GM12878 (cell line): ENCODE measurements around the gene PPARD.

ENCODE experiments used
- BACH1 ChIP-seq: fragments of 450-650 bp; IDR thresholded peaks from 2 replicates; pipeline ENCODE4 v1.6.1; 2017; ENCODE audit warnings: mild to moderate bottlenecking, borderline replicate concordance
- CHD1 ChIP-seq: IDR thresholded peaks from 2 replicates; pipeline ENCODE4 v1.6.1; 2012; ENCODE audit warnings: low read depth, low read length, improper control_type of control experiment
- EZH2 ChIP-seq: IDR thresholded peaks from 2 replicates; pipeline ENCODE4 v1.6.1; 2012; ENCODE audit warnings: low read depth, mild to moderate bottlenecking, control low read depth, inconsistent platforms, low read length, borderline replicate concordance; ENCODE audit not compliant: control insufficient read depth
- GABPA ChIP-seq: IDR thresholded peaks from 2 replicates; pipeline ENCODE4 v1.6.1; 2014; ENCODE audit warnings: antibody characterized with exemption, low read depth, mild to moderate bottlenecking, inconsistent platforms
- POLR2A ChIP-seq: IDR thresholded peaks from 2 replicates; pipeline ENCODE4 v1.6.1; 2011; ENCODE audit warnings: low read depth, mild to moderate bottlenecking, low read length
- POLR2AphosphoS5 ChIP-seq: IDR thresholded peaks from 2 replicates; pipeline ENCODE4 v1.6.1; 2011; ENCODE audit warnings: mild to moderate bottlenecking, low read length, inconsistent platforms
- SMARCA5 ChIP-seq: fragments of 450-650 bp; IDR thresholded peaks from 2 replicates; pipeline ENCODE4 v1.6.1; 2017; ENCODE audit warnings: mild to moderate bottlenecking
- SUZ12 ChIP-seq: fragments of 200-600 bp; sonication (generic); IDR thresholded peaks from one replicate; pipeline ENCODE4 v1.6.1; 2018; ENCODE audit warnings: antibody characterized with exemption, mild to moderate bottlenecking; ENCODE audit not compliant: unreplicated experiment
- TAF1 ChIP-seq: IDR thresholded peaks from 2 replicates; pipeline ENCODE4 v1.6.1; 2011; ENCODE audit warnings: mild to moderate bottlenecking, low read depth, low read length, borderline replicate concordance
- TCF12 ChIP-seq: IDR thresholded peaks from 2 replicates; pipeline ENCODE4 v1.6.1; 2011; ENCODE audit warnings: low read depth, mild to moderate bottlenecking, low read length
- TCF3 ChIP-seq: IDR thresholded peaks from 2 replicates; pipeline ENCODE4 v1.6.1; 2012; ENCODE audit warnings: low read depth, mild to moderate bottlenecking, low read length, borderline replicate concordance; ENCODE audit not compliant: insufficient read depth
- TF ChIP-seq, protein P1 (sequence below), 3 experiments: IDR thresholded peaks in 2 of 3; conservative IDR thresholded peaks in 1 of 3; 2 replicates each; pipeline ENCODE4 v1.5.1; 2011; ENCODE audit warnings: low read depth in 3 of 3, low read length in 3 of 3, mild to moderate bottlenecking in 3 of 3, control low read depth in 2 of 3, moderate library complexity in 2 of 3, inconsistent platforms in 1 of 3, mixed read lengths in 1 of 3; ENCODE audit not compliant: control insufficient read depth in 2 of 3, insufficient read depth in 1 of 3; ENCODE audit errors: extremely low read depth in 1 of 3

DNA sequence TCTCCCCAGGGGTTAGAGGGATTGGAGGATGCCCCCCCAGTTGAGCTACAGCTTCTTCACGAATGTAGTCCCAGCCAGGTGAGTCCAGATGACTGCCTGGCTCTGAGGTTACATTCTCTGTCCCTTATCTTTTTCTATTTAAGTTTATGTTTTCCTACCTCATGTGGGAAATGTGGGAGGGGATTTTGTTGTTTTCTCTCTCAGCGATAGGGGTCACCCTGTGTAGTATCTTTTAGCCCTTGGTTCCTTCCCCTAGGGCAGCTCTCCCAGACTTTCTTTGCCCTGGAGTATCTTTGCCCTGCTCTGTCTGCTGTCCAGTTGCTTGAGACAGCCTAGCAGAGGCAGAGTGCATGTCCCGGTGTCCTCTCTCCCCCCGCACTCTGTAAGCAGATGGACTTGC is 115.5 kb downstream of the PPARD start:
- TF ChIP-seq POLR2A, result no peak
- no peak for TF ChIP-seq SMARCA5
- TF ChIP-seq, protein P1, sequence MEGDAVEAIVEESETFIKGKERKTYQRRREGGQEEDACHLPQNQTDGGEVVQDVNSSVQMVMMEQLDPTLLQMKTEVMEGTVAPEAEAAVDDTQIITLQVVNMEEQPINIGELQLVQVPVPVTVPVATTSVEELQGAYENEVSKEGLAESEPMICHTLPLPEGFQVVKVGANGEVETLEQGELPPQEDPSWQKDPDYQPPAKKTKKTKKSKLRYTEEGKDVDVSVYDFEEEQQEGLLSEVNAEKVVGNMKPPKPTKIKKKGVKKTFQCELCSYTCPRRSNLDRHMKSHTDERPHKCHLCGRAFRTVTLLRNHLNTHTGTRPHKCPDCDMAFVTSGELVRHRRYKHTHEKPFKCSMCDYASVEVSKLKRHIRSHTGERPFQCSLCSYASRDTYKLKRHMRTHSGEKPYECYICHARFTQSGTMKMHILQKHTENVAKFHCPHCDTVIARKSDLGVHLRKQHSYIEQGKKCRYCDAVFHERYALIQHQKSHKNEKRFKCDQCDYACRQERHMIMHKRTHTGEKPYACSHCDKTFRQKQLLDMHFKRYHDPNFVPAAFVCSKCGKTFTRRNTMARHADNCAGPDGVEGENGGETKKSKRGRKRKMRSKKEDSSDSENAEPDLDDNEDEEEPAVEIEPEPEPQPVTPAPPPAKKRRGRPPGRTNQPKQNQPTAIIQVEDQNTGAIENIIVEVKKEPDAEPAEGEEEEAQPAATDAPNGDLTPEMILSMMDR (IDR thresholded peaks at IDR 0.05 in 2 of 3, conservative IDR thresholded peaks at IDR 0.05 in 1 of 3; ENCODE audit: control insufficient read depth in 2 of 3, extremely low read depth in 1 of 3, insufficient read depth in 1 of 3, low read depth in 3 of 3, low read length in 3 of 3), result no peak
- no peak for TF ChIP-seq POLR2AphosphoS5
- no peak for TF ChIP-seq TCF3
- TF ChIP-seq SUZ12, result no peak
- no peak for TF ChIP-seq CHD1
- TF ChIP-seq TCF12, result no peak
- no peak for TF ChIP-seq EZH2
- no peak for TF ChIP-seq BACH1
- no peak for TF ChIP-seq TAF1
- TF ChIP-seq GABPA, result no peak
